ENCODE data around the gene SPDYE11.
"Not testable (repeated sequence)": the region's sequence is repeated elsewhere in the genome, so short reads cannot be mapped to it uniquely, and the experiment has no call there.

- not testable (repeated sequence) for TF ChIP-seq POLR2A, CTCF (IDR thresholded peaks at IDR 0.05)
These were observed 52.4 kb downstream of the SPDYE11 start for GRCh38 chr7:73005356-73005692.

Data from adrenal gland (tissue), 5 donors.